ENCODE measurements around the gene PCDH19. TPM values are rescaled to one million over a fixed set of nuclear protein-coding genes. Genes with fewer than 3 reads are reported as not detected.

PCDH19 gene
- total RNA-seq, 1 donor from 2014 or later = 3.4 TPM

GRCh38 chrX:100340491-100341141 is 69.5 kb downstream of the PCDH19 start:
- Histone ChIP-seq H2AFZ (replicated peaks) (no peak overlapping the region), H3K4me1 (no peaks in the 10 kb centered on the region), H3K4me2 (no peak overlapping the region), H3K9ac (no peak overlapping the region), H3K27me3 (no peaks in the 10 kb centered on the region), H4K20me1 (ENCODE audit: low read depth) (no peaks in the 10 kb centered on the region), H3K9me3 (ENCODE audit: low read depth) (no peaks in the 10 kb centered on the region), H3K27ac (no peak overlapping the region), H3K4me3 (no peak overlapping the region), H3F3A (ENCODE audit: low read depth) (no peaks in the 10 kb centered on the region), H3K36me3 (no peaks in the 10 kb centered on the region), H3K79me2 (ENCODE audit: low read depth) (no peaks in the 10 kb centered on the region)
- Mint-ChIP-seq H3K27ac (no peak overlapping the region), H3K4me1 (peaks cover 11% of the 10 kb centered on the region), H3K36me3 (peaks cover 23% of the 10 kb centered on the region), H3K4me3 (no peak overlapping the region), H3K27me3 (ENCODE audit: insufficient read depth, low read depth) (no peaks in the 10 kb centered on the region), H3K9me3 (peaks cover 2% of the 10 kb centered on the region)
- no peak for TF ChIP-seq EZH2phosphoT487 (IDR thresholded peaks at IDR 0.05)
- TF ChIP-seq, protein P1, sequence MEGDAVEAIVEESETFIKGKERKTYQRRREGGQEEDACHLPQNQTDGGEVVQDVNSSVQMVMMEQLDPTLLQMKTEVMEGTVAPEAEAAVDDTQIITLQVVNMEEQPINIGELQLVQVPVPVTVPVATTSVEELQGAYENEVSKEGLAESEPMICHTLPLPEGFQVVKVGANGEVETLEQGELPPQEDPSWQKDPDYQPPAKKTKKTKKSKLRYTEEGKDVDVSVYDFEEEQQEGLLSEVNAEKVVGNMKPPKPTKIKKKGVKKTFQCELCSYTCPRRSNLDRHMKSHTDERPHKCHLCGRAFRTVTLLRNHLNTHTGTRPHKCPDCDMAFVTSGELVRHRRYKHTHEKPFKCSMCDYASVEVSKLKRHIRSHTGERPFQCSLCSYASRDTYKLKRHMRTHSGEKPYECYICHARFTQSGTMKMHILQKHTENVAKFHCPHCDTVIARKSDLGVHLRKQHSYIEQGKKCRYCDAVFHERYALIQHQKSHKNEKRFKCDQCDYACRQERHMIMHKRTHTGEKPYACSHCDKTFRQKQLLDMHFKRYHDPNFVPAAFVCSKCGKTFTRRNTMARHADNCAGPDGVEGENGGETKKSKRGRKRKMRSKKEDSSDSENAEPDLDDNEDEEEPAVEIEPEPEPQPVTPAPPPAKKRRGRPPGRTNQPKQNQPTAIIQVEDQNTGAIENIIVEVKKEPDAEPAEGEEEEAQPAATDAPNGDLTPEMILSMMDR (IDR thresholded peaks at IDR 0.05) = no peak
- no peak for TF ChIP-seq EZH2 (IDR thresholded peaks at IDR 0.05)
- no peak for DNase-seq (ENCODE audit: low spot score)

GRCh38 chrX:100328351-100328750 is 81.7 kb downstream of the PCDH19 start:
- Histone ChIP-seq H3K4me2 (no peak overlapping the region), H3K9me3 (ENCODE audit: low read depth) (no peaks in the 10 kb centered on the region), H3K9ac (no peak overlapping the region), H3K79me2 (ENCODE audit: low read depth) (no peaks in the 10 kb centered on the region), H3K27me3 (no peaks in the 10 kb centered on the region), H3K36me3 (no peaks in the 10 kb centered on the region), H2AFZ (replicated peaks) (no peak overlapping the region), H3F3A (ENCODE audit: low read depth) (no peaks in the 10 kb centered on the region), H3K4me3 (no peak overlapping the region), H3K4me1 (peaks cover 12% of the 10 kb centered on the region), H4K20me1 (ENCODE audit: low read depth) (no peaks in the 10 kb centered on the region), H3K27ac (no peak overlapping the region)
- DNase-seq (ENCODE audit: low spot score) = no peak
- TF ChIP-seq EZH2 (IDR thresholded peaks at IDR 0.05) (no peak), EZH2phosphoT487 (IDR thresholded peaks at IDR 0.05) (no peak)
- TF ChIP-seq, protein P1 (IDR thresholded peaks at IDR 0.05) = no peak
- Mint-ChIP-seq H3K27me3 (ENCODE audit: insufficient read depth, low read depth) (peaks cover 2% of the 10 kb centered on the region), H3K36me3 (peaks cover 14% of the 10 kb centered on the region), H3K27ac (no peak overlapping the region), H3K9me3 (no peaks in the 10 kb centered on the region), H3K4me3 (no peak overlapping the region), H3K4me1 (peaks cover 14% of the 10 kb centered on the region)

GRCh38 chrX:100319716-100320115 is 90.4 kb downstream of the PCDH19 start:
- H3K79me2 ChIP-seq (ENCODE audit: low read depth) = no peaks in the 10 kb centered on the region
- H2AFZ ChIP-seq (replicated peaks) = no peak overlapping the region
- peaks cover 10% of the 10 kb centered on the region for H3K4me1 Mint-ChIP-seq
- H3K27ac Mint-ChIP-seq = no peak overlapping the region
- peaks cover 20% of the 10 kb centered on the region for H3K36me3 Mint-ChIP-seq
- H3K36me3 ChIP-seq = no peaks in the 10 kb centered on the region
- no peak overlapping the region for H3K4me2 ChIP-seq
- TF ChIP-seq, protein P1 (IDR thresholded peaks at IDR 0.05) = no peak
- no peak for TF ChIP-seq EZH2 (IDR thresholded peaks at IDR 0.05)
- TF ChIP-seq EZH2phosphoT487 (IDR thresholded peaks at IDR 0.05) = no peak
- no peak overlapping the region for H3K4me3 ChIP-seq
- no peaks in the 10 kb centered on the region for H3F3A ChIP-seq (ENCODE audit: low read depth)
- no peak for DNase-seq (ENCODE audit: low spot score)
- H3K27me3 ChIP-seq = no peaks in the 10 kb centered on the region
- no peaks in the 10 kb centered on the region for H3K4me1 ChIP-seq
- H3K27me3 Mint-ChIP-seq (ENCODE audit: insufficient read depth, low read depth) = no peaks in the 10 kb centered on the region
- H4K20me1 ChIP-seq (ENCODE audit: low read depth) = no peaks in the 10 kb centered on the region
- H3K4me3 Mint-ChIP-seq = no peak overlapping the region
- H3K27ac ChIP-seq = no peak overlapping the region
- H3K9me3 Mint-ChIP-seq = peaks cover 2% of the 10 kb centered on the region
- H3K9me3 ChIP-seq (ENCODE audit: low read depth) = no peaks in the 10 kb centered on the region
- H3K9ac ChIP-seq = no peak overlapping the region
